Esophagus squamous epithelium (tissue), 4 donors: ENCODE measurements around the gene TFDP3.

Experiments
- POLR2A ChIP-seq, 4 donors: fragments of 450-650 bp; IDR thresholded peaks; one replicate each; pipeline ENCODE4 v1.6.1; 2017; ENCODE audit warnings: antibody characterized with exemption in 4 of 4, mild to moderate bottlenecking in 4 of 4, moderate library complexity in 3 of 4
- TF ChIP-seq, protein P1 (sequence below), 6 experiments: fragments of 450-650 bp in 4 of 6; fragments of 200-600 bp in 2 of 6; sonication (generic) in 2 of 6; IDR thresholded peaks; one replicate each; pipeline ENCODE4 v1.5.1; 2016 to 2019; ENCODE audit warnings: antibody characterized with exemption in 6 of 6, mild to moderate bottlenecking in 4 of 6, moderate library complexity in 4 of 6

DNA sequence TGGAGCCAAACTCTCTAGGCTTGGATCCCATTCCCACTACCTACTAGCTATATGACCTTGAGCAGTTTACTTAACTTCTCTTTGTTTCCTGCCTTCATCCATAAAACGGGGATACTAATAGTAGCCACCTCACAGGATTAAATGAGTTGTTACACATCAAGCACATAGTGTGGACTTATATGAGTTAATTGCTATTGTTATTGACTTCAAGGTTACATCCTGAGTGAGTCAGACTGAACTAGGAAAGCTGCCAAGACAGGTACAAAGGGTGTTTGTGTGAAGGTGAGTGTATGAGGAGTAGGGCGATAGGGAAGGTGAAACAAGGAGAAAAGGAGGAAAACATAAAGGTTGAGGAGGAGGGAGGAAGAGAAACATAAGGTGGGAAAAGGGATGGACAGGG, 32.2 kb downstream of the TFDP3 start:
- no peak for TF ChIP-seq POLR2A (IDR thresholded peaks at IDR 0.05)
- TF ChIP-seq, protein P1, sequence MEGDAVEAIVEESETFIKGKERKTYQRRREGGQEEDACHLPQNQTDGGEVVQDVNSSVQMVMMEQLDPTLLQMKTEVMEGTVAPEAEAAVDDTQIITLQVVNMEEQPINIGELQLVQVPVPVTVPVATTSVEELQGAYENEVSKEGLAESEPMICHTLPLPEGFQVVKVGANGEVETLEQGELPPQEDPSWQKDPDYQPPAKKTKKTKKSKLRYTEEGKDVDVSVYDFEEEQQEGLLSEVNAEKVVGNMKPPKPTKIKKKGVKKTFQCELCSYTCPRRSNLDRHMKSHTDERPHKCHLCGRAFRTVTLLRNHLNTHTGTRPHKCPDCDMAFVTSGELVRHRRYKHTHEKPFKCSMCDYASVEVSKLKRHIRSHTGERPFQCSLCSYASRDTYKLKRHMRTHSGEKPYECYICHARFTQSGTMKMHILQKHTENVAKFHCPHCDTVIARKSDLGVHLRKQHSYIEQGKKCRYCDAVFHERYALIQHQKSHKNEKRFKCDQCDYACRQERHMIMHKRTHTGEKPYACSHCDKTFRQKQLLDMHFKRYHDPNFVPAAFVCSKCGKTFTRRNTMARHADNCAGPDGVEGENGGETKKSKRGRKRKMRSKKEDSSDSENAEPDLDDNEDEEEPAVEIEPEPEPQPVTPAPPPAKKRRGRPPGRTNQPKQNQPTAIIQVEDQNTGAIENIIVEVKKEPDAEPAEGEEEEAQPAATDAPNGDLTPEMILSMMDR (IDR thresholded peaks at IDR 0.05) = no peak
